ENCODE data around the gene GIPC3. TPM values are rescaled to one million over a fixed set of nuclear protein-coding genes. Genes with fewer than 3 reads are reported as not detected.

Gene GIPC3
- total RNA-seq, 2 experiments from 2014 or later = 1.1 TPM

GRCh38 chr19:3593156-3593555, 7.9 kb downstream of the GIPC3 start:
- ATAC-seq (ENCODE audit: poor library complexity) (no peak), DNase-seq (no peak)
- ChIA-PET POLR2A (no interaction called here), CTCF (no interaction called here)
- H3K27ac ChIP-seq (ENCODE audit: low read depth in 1 of 2, low read length in 2 of 2) = no peak overlapping the region
- no peaks in the 10 kb centered on the region for H3K9me3 Mint-ChIP-seq
- no peak overlapping the region for H3K27ac Mint-ChIP-seq
- H3K27me3 Mint-ChIP-seq = no peaks in the 10 kb centered on the region
- H3K36me3 Mint-ChIP-seq (ENCODE audit: low read depth) = no peaks in the 10 kb centered on the region
- H3K9me3 ChIP-seq (ENCODE audit: control insufficient read depth in 1 of 2, insufficient read depth in 1 of 2, low read length in 2 of 2) = no peaks in the 10 kb centered on the region
- H3K4me1 ChIP-seq (ENCODE audit: insufficient read depth, low read length) = no peaks in the 10 kb centered on the region
- no peak overlapping the region for H3K4me3 ChIP-seq (ENCODE audit: low read length)
- no peaks in the 10 kb centered on the region for H3K4me1 Mint-ChIP-seq (ENCODE audit: low read depth)
- intact Hi-C loops (cut with DNase I, micrococcal nuclease) = loop anchor here in 1 of 2 experiments (10.0 kb wide), 1 partner anchor 252 kb away; no protein-coding TSS in a partner anchor
- H3K36me3 ChIP-seq (ENCODE audit: insufficient read depth, low read length) = no peaks in the 10 kb centered on the region
- H3K27me3 ChIP-seq (ENCODE audit: control insufficient read depth in 1 of 2, insufficient read depth in 2 of 2, low read length in 2 of 2) = no peaks in the 10 kb centered on the region
- TF ChIP-seq CTCF (IDR thresholded peaks at IDR 0.05) = no peak
- H3K4me3 Mint-ChIP-seq = no peak overlapping the region

- Histone ChIP-seq H3K36me3 (ENCODE audit: insufficient read depth, low read length) (no peaks in the 10 kb centered on the region), H3K4me3 (ENCODE audit: low read length) (no peak overlapping the region), H3K27ac (ENCODE audit: low read depth in 1 of 2, low read length in 2 of 2) (no peak overlapping the region), H3K4me1 (ENCODE audit: insufficient read depth, low read length) (no peaks in the 10 kb centered on the region), H3K9me3 (ENCODE audit: control insufficient read depth in 1 of 2, insufficient read depth in 1 of 2, low read length in 2 of 2) (no peaks in the 10 kb centered on the region), H3K27me3 (ENCODE audit: control insufficient read depth in 1 of 2, insufficient read depth in 2 of 2, low read length in 2 of 2) (no peaks in the 10 kb centered on the region)
- Mint-ChIP-seq H3K4me1 (ENCODE audit: low read depth) (no peaks in the 10 kb centered on the region), H3K27ac (no peak overlapping the region), H3K9me3 (no peaks in the 10 kb centered on the region), H3K27me3 (no peaks in the 10 kb centered on the region), H3K36me3 (ENCODE audit: low read depth) (no peaks in the 10 kb centered on the region), H3K4me3 (no peak overlapping the region)
- POLR2A ChIA-PET = no interaction called here
- no peak for TF ChIP-seq CTCF (IDR thresholded peaks at IDR 0.05)
- CTCF ChIA-PET = no interaction called here
- DNase-seq (no peak), ATAC-seq (ENCODE audit: poor library complexity) (no peak)
- intact Hi-C loops (cut with DNase I, micrococcal nuclease) = loop anchor here in 1 of 2 experiments (10.0 kb wide), 1 partner anchor 249 kb away; no protein-coding TSS in a partner anchor
Measured at GRCh38 chr19:3595521-3596061, 10.3 kb downstream of the GIPC3 start.

- H3K4me3 Mint-ChIP-seq = no peak overlapping the region
- H3K27me3 ChIP-seq (ENCODE audit: control insufficient read depth in 1 of 2, insufficient read depth in 2 of 2, low read length in 2 of 2) = peaks cover 0 to 3% of the 10 kb centered on the region in 2 experiments
- H3K4me1 Mint-ChIP-seq (ENCODE audit: low read depth) = no peaks in the 10 kb centered on the region
- TF ChIP-seq CTCF (IDR thresholded peaks at IDR 0.05) = no peak
- CTCF ChIA-PET = no interaction called here
- no peak for ATAC-seq (ENCODE audit: poor library complexity)
- no peak overlapping the region for H3K27ac ChIP-seq (ENCODE audit: low read depth in 1 of 2, low read length in 2 of 2)
- no peak overlapping the region for H3K27ac Mint-ChIP-seq
- no peaks in the 10 kb centered on the region for H3K27me3 Mint-ChIP-seq
- H3K4me3 ChIP-seq (ENCODE audit: low read length) = no peak overlapping the region
- H3K9me3 ChIP-seq (ENCODE audit: control insufficient read depth in 1 of 2, insufficient read depth in 1 of 2, low read length in 2 of 2) = peaks cover 0 to 4% of the 10 kb centered on the region in 2 experiments
- POLR2A ChIA-PET = no interaction called here
- no peaks in the 10 kb centered on the region for H3K36me3 ChIP-seq (ENCODE audit: insufficient read depth, low read length)
- H3K36me3 Mint-ChIP-seq (ENCODE audit: low read depth) = no peaks in the 10 kb centered on the region
- no peak for DNase-seq
- intact Hi-C loops (cut with DNase I, micrococcal nuclease) = loop anchor here in 1 of 2 experiments (10.0 kb wide), 1 partner anchor 245 kb away; no protein-coding TSS in a partner anchor
- H3K4me1 ChIP-seq (ENCODE audit: insufficient read depth, low read length) = peaks cover 8% of the 10 kb centered on the region
- H3K9me3 Mint-ChIP-seq = no peaks in the 10 kb centered on the region
Measured at GRCh38 chr19:3599776-3600187, 14.5 kb downstream of the GIPC3 start.

Measured in CD4-positive, alpha-beta T cell (primary cell).